ENCODE results near the gene KCNQ5.
"Not testable (repeated sequence)": the region's sequence is repeated elsewhere in the genome, so short reads cannot be mapped to it uniquely, and the experiment has no call there.

KCNQ5 gene

DNA sequence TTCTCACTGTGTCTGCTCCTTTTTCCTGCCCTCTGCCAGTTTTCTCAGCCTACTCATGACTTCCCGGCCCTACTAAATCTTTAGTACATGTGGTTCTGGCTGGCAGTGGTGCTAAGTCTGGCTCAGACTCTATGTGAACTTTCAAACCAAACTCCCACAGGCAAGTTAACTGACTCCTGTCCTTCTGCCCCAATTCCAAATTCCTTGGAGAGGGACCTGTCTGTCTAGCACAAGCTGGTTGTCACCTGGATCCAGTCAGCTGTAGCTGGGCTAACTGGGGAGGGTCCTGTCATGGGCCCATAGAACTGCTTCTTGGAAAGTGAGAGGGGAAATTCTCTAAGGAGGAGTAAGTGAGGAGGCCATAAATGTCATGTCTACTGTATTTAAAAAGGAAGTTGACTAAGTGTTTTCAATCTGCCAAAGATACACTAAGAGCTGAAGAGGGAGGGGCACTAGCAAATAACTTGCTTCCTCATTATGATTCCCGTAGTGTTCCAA, 240.1 kb downstream of the KCNQ5 start:
- TF ChIP-seq ZNF274 (IDR thresholded peaks at IDR 0.05; ENCODE audit: low read depth, low read length): no peak
- H3K4me3 ChIP-seq (ENCODE audit: low read length): no peak overlapping the region

DNA sequence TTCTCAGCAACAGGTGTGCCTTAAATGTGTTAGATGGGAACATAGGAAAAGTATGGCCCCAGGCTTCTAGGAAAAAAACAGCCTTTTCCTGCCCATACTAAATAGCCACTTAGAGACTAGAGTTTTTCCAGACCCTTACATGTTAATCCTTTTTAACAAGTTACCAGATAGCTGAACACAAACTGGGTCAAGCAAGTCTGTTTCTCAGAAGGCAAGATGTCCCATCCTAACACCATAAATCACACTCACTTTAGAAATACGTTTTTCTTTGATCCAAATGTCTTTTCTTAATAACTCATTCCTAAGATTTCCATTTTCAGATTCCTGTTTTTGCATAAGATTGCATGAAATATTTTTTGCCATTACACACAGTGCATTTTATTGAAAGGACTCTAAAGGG, 241.3 kb downstream of the KCNQ5 start:
- no peak overlapping the region for H3K4me3 ChIP-seq (ENCODE audit: low read length)
- no peak for TF ChIP-seq ZNF274 (IDR thresholded peaks at IDR 0.05; ENCODE audit: low read depth, low read length)

DNA sequence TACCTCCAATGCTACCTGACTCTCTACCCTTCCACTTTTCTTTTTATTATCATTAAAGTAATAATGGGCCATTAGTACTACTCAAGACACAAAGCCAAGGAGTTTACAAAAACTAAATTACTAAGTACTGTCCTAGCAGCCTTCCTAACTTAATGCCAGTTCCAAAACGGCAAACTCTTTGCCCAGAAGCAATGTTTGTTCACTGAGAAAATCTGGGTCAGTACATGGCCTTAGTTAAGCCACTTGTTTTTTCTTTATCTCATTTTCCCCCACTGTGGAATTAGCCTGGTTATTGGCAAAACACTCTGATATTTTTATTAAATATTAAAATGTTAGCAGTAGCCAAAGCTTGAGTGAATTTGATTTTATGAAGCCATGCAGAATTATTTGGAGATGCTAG, 242.4 kb downstream of the KCNQ5 start:
- TF ChIP-seq ZNF274 (IDR thresholded peaks at IDR 0.05; ENCODE audit: low read depth, low read length): no peak
- no peak overlapping the region for H3K4me3 ChIP-seq (ENCODE audit: low read length)

DNA sequence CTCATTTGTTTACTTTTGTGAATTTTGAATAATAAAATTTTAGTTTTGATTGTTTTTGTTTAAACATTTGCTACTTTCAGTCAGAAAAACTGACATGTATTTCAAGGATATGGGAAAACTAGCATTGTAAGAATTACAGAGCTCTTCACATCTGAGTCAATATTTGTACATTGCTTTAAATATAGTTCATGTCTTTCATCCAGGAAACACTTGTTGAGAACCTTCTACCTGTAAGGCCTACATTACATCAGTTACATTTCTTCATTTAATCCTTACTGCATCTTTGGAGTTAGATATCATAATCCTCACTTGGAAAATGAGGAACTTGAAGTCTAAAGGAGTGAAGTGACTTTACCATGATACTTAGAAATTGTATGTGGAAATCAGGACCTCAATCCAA, 242.9 kb downstream of the KCNQ5 start:
- H3K4me3 ChIP-seq (ENCODE audit: low read length): no peak overlapping the region
- TF ChIP-seq ZNF274 (IDR thresholded peaks at IDR 0.05; ENCODE audit: low read depth, low read length): no peak

DNA sequence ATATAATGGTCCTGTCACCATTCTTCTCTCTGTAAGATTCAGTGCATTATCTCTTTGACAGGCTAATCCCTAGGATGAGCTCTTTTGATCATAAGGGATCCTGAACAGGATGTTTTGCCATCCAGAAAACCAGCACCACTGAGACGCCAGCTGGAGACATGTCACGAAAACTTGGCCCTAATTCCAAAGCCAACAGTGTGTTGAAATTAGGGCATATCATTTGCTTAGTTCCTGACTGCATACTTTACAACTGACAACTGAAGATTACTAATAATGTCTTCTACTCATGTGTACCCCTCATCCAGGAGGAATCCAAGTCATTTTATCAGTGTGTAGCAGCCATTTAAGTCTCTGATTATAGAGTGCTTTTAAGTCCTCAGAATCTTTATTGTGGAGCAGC, 243.6 kb downstream of the KCNQ5 start:
- TF ChIP-seq ZNF274 (IDR thresholded peaks at IDR 0.05; ENCODE audit: low read depth, low read length): no peak
- no peak overlapping the region for H3K4me3 ChIP-seq (ENCODE audit: low read length)

DNA sequence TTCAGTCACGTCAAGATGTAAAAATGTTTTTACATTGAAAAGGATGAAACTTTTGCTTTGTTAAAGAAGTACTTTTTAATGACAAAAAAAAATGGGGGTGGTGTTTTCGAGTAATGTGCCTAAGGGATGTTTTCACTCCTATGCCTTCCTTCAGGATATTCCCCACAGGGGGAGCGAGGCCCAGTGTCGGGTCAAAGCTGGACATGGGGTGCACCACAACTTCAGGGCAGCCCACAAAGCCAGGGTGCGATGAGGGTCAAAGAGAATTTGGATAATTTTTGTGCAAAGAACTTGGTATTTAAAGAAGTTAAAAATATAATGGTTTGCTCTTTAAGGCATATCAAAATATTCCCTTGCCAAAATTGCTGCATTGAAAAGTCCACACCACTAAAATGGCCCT, 247.8 kb downstream of the KCNQ5 start:
- no peak for TF ChIP-seq ZNF274 (IDR thresholded peaks at IDR 0.05; ENCODE audit: low read depth, low read length)
- no peak overlapping the region for H3K4me3 ChIP-seq (ENCODE audit: low read length)

DNA sequence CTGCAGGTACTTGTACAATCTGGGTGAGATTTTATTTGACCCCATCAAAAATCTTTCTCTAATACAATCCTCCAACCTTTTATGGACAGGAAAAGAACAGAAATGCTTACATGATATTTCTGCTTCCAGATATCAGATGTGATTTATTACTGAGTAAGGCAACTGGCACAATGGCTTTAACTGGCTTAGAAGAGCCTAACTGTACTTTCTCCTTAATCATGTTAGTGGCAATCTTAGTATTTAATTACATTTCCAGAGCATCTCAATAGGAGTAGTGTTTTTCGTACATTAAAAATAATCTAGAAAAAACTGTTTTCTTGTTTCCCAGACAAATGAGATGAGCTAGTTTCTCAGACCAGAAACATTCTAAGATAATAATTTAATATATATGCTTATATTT, 251.6 kb downstream of the KCNQ5 start:
- no peak overlapping the region for H3K4me3 ChIP-seq (ENCODE audit: low read length)
- TF ChIP-seq ZNF274 (IDR thresholded peaks at IDR 0.05; ENCODE audit: low read depth, low read length): no peak

DNA sequence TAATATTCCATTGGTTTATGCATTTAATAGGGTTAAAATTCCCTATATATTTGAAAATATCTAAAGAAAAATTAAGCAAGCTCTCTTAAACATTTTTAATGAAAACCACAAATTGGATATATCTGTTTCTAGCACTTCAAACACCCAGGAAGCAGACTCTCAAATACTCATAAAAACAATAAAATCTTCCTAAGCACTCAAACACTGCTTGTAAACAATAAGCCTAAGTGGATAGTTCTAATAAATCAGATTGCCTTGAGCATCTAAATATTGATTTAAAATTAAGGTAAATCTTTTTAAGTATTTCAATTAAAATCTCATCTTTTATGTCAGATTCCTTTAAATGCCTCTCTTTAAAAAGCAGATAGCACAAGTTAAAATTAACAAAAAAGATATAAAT, 254.4 kb downstream of the KCNQ5 start:
- H3K4me3 ChIP-seq (ENCODE audit: low read length): no peak overlapping the region
- no peak for TF ChIP-seq ZNF274 (IDR thresholded peaks at IDR 0.05; ENCODE audit: low read depth, low read length)

DNA sequence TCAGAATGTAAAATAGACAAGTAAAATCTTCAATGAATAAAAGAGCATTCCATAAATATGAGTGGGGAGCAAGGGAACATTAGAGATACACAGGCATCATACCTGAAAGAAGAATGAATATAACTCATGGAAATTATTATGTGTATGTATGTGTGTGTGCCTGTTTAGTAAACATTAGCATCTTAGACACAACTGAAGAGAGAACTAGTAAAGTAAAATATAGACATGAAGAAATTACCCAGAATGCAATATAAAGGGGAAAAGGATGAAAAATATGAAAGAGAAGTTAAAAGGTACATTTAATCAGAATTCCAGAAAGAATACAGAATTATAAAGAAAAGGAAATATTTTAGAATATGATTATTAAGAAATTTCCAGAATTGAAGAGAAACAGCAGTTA, 264.3 kb downstream of the KCNQ5 start:
- TF ChIP-seq ZNF274 (IDR thresholded peaks at IDR 0.05; ENCODE audit: low read depth, low read length): no peak
- H3K4me3 ChIP-seq (ENCODE audit: low read length): no peak overlapping the region

DNA sequence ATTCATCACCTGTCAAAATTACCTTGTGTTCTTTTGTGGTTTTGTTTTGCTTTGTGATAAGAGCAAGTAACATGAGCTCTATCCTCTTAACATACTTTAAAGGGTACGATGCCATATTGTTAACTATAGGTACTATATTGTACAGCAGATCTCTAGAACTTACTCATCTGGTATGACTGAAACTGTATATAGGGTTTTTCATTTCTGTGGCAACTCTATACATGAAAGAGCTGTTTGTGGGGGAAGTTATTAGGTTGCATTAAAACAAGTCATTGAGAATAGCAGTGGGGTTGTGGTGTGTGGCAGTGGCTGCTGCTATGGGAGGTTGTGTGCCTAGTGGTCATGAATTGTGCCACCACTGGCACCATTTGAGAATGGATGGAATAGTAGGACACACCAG, 268.4 kb downstream of the KCNQ5 start:
- no peak overlapping the region for H3K4me3 ChIP-seq (ENCODE audit: low read length)
- TF ChIP-seq ZNF274 (IDR thresholded peaks at IDR 0.05; ENCODE audit: low read depth, low read length): no peak

DNA sequence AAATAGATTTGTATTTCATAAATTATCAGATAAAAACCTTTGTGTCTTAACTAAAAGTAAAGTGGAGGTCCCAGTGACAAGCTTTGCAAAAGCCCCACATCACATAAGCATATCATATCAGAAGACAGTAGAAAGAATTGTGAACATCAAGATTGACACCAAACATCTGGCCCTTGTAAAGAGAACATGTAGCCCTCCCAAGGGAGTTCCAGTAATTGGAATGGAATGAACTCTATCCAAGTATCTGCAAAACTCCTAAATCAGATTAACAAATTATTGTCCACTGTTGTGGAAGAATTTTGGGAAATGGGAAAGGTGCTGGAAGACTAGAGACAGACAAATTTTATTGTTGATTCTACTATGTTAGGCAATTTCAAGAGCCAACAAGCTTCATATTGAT, 268.8 kb downstream of the KCNQ5 start:
- H3K4me3 ChIP-seq (ENCODE audit: low read length): no peak overlapping the region
- TF ChIP-seq ZNF274 (IDR thresholded peaks at IDR 0.05; ENCODE audit: low read depth, low read length): no peak

DNA sequence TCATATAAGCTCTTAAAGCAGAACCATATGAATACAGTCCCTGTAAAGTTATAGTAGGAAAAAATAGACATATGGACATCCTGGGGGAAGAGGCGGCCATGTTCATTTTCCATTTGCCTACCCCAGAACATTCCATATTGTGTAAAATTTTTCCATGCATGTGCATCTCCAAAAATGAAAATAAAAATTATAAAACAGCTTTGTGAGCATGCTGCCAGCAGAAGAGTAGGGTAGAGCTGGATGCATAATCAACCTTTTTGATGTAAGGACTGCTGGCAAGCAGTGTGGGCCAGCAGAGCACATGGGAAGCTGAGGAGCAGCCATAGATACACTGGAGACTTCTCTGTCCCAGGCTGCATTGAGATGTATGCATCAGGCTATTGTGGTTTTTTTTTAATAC, 271.0 kb downstream of the KCNQ5 start:
- H3K4me3 ChIP-seq (ENCODE audit: low read length): no peak overlapping the region
- no peak for TF ChIP-seq ZNF274 (IDR thresholded peaks at IDR 0.05; ENCODE audit: low read depth, low read length)

DNA sequence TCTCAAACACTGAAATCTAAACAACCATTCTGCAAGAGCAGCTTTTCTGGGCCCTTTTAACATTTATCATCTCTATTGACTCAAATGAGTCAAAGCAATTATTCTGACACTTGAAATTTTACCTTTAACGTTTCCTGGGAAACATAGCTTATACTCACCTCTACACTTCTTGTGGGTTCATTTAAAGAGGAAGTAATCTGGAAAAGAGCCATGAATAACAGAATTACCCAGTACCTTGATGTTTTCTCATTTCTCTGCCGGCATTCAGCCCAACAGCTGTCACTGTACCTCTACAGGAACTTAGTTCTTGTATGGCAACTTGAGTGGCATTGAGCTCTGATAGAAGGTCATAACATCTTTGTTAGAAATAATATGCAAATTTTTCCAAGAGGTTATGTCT, 272.2 kb downstream of the KCNQ5 start:
- H3K4me3 ChIP-seq (ENCODE audit: low read length): no peak overlapping the region
- TF ChIP-seq ZNF274 (IDR thresholded peaks at IDR 0.05; ENCODE audit: low read depth, low read length): no peak

DNA sequence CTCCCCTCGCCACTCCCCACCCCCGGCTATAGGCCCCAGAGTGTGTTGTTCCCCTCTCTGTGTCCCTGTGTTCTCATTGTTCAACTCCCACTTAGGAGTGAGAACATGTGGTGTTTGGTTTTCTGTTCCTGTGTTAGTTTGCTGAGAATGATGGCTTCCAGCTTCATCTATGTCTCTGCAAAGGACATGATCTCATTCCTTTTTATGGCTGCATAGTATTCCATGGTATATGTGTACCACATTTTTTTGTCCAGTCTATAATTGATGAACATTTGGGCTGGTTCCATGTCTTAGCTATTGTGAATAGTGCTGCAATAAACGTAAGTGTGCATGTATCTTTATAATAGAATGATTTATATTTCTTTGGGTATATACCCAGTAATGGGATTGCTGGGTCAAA, 276.4 kb downstream of the KCNQ5 start:
- H3K4me3 ChIP-seq (ENCODE audit: low read length): not testable (repeated sequence)

DNA sequence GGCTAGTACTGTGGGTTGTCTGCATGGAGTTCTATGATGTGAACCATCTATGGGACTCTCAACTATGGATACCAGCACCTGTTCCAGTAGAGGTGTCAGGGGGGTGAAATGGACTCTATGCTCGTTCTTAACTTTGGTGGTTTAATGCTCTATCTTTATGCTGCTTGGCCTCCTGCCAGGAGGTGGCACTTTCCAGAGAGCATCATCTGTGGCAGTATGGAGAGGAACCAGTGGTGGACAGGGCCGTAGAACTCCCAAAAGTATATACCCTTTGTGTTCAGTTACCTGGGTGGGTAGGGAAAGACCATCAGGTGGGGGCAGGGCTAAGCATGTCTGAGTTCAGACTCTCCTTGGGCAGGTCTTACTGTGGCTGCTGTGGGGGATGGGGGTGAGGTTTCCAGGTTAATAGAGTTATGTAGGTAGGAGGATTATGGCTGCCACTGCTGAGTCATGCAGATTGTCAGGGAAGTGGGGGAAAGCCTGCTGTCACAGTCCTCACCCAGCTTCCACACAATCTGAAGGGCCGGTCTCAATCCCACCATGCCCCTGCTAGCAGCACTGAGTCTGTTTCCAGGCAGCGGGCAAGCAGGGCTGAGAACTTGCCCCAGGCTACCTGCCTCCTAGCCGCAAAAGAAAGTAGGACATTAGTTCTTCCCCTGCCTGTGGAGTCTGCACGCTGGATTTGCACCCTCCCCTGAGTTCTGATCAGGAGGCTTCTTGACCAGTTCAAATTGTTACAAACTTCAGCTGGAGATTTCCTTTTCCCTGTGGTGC, 284.0 kb downstream of the KCNQ5 start:
- no peak overlapping the region for H3K4me3 ChIP-seq (ENCODE audit: low read length)
- no peak for TF ChIP-seq ZNF274 (IDR thresholded peaks at IDR 0.05; ENCODE audit: low read depth, low read length)
